ENCODE results near the gene SCAMP2. TPM values are rescaled to one million over a fixed set of nuclear protein-coding genes. Genes with fewer than 3 reads are reported as not detected.

Gene SCAMP2
- total and polyA plus RNA-seq, 2 of the 13 experiments (the other 11 are each of a cell fraction or from before 2014, with no cell fraction given): 34.8 to 121 TPM

DNA sequence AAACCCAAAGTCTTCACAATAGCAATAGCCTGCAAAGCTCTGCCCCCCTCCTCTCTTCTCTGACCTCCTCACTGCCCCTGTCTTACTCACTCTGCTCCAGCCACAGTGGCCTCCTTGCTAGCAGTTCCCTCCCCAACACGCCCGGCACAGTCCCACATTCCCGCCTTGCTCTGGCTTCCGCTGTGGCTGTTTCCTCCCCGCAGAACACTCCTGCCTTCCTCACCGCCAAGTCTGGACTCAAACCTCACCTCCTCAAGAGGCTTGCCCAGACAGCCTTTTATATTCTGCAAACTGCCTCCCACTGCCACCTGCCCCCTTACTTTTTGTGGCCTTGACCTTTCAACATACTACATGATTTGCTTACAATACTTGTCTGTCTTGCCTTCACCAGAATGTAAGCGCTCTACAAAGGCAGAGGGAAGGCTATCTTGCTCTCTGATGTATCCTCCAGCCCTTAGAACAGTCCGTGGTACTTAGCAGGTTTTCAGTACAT is 16.3 kb upstream of the SCAMP2 start:
- in situ Hi-C loops (cut with HindIII; ENCODE audit: extremely low pct_ligation_motif_present, low pct_unique_long_range_greater_than_20kb) (no loop called here), intact Hi-C loops (cut with micrococcal nuclease; ENCODE audit: unreplicated experiment) (no loop called here)
- WGBS (ENCODE audit: low lambda C conversion rate): 1% methylated on average over 8 of the region's 8 CpGs
- ChIA-PET CTCF (ENCODE audit: low intra/inter-chr PET ratio, low total read pairs) (no interaction called here), POLR2A (interaction anchor here (1.0 to 3.3 kb wide), 8 partner anchors 9 to 71 kb away, joined by 3 to 23 read pairs (median 4); partner anchors contain the start of genes FAM219B and SCAMP2)
- peak overlapping the region; percentile 95 for H3K9ac ChIP-seq (ENCODE audit: insufficient read depth, low read depth, low read length)
- peaks cover 11 to 15% of the 10 kb centered on the region in 2 experiments; a peak in 4 of 5 replicates for H3K36me3 ChIP-seq (replicated peaks in 1 of 2; ENCODE audit: control insufficient read depth in 1 of 2, insufficient read depth in 2 of 2, low read length in 2 of 2)
- peak overlapping the region; percentile 84 for H3K4me2 ChIP-seq (ENCODE audit: low read depth, low read length)
- no peaks in the 10 kb centered on the region; the same call in 1 of the 2 replicates for H4K20me1 ChIP-seq (ENCODE audit: insufficient read depth, low read length)
- ATAC-seq (peak; percentile 82), DNase-seq (ENCODE audit: low spot score) (no peak), FAIRE-seq (peak; percentile 26)
- no TSS peak for BruUV-seq (replicated peaks)
- H3K4me3 ChIP-seq (replicated peaks in 1 of 3; ENCODE audit: insufficient read depth in 1 of 3, low read depth in 2 of 3, low read length in 3 of 3): peak overlapping the region; percentile 73 to 99 (median 94)
- H3K27ac ChIP-seq (ENCODE audit: extremely low read length, insufficient read depth, low read length): peak overlapping the region; percentile 70
- H3K4me1 ChIP-seq (ENCODE audit: insufficient read depth, low read length): peaks cover 37% of the 10 kb centered on the region
- no peaks in the 10 kb centered on the region; a peak in 1 of 5 replicates for H3K27me3 ChIP-seq (ENCODE audit: control insufficient read depth in 1 of 2, insufficient read depth in 2 of 2, low read length in 2 of 2)
- H3K79me2 ChIP-seq (ENCODE audit: insufficient read depth, low read length): peaks cover 11% of the 10 kb centered on the region
- no peaks in the 10 kb centered on the region for H3K9me3 ChIP-seq (ENCODE audit: low read length)
- H2AFZ ChIP-seq (ENCODE audit: low read length): peak overlapping the region; percentile 78
- TF ChIP-seq ZNF788 (CRISPR knock-in tag; IDR thresholded peaks at IDR 0.05; ENCODE audit: borderline replicate concordance) (no peak), KMT2B (CRISPR knock-in tag; IDR thresholded peaks at IDR 0.05) (no peak), SMAD1 (CRISPR knock-in tag; IDR thresholded peaks at IDR 0.05; ENCODE audit: borderline replicate concordance, low read depth) (no peak), ZNF512B (CRISPR knock-in tag; IDR thresholded peaks at IDR 0.05; ENCODE audit: borderline replicate concordance) (0 out of 2 replicates have a peak, but pooled peaks have one; percentile 7), GTF2F1 (IDR thresholded peaks at IDR 0.05; ENCODE audit: low read length) (no peak), ATF3 (CRISPR knock-in tag; IDR thresholded peaks at IDR 0.05) (no peak), RFXANK (CRISPR knock-in tag; IDR thresholded peaks at IDR 0.05) (0 out of 2 replicates have a peak, but pooled peaks have one; percentile 21), CBX1 (IDR thresholded peaks at IDR 0.05; ENCODE audit: low read depth) (no peak), ZNF431 (CRISPR knock-in tag; IDR thresholded peaks at IDR 0.05; ENCODE audit: borderline replicate concordance, low read depth) (no peak), ZNF280B (CRISPR knock-in tag; IDR thresholded peaks at IDR 0.05; ENCODE audit: borderline replicate concordance) (no peak), CSRNP1 (CRISPR knock-in tag; IDR thresholded peaks at IDR 0.05) (0 out of 2 replicates have a peak, but pooled peaks have one; percentile 59), ZNF652 (CRISPR knock-in tag; IDR thresholded peaks at IDR 0.05; ENCODE audit: borderline replicate concordance, low read depth) (no peak), MED13 (CRISPR knock-in tag; IDR thresholded peaks at IDR 0.05) (no peak)
- TF ChIP-seq, protein P1, sequence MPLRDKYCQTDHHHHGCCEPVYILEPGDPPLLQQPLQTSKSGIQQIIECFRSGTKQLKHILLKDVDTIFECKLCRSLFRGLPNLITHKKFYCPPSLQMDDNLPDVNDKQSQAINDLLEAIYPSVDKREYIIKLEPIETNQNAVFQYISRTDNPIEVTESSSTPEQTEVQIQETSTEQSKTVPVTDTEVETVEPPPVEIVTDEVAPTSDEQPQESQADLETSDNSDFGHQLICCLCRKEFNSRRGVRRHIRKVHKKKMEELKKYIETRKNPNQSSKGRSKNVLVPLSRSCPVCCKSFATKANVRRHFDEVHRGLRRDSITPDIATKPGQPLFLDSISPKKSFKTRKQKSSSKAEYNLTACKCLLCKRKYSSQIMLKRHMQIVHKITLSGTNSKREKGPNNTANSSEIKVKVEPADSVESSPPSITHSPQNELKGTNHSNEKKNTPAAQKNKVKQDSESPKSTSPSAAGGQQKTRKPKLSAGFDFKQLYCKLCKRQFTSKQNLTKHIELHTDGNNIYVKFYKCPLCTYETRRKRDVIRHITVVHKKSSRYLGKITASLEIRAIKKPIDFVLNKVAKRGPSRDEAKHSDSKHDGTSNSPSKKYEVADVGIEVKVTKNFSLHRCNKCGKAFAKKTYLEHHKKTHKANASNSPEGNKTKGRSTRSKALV (CRISPR knock-in tag; IDR thresholded peaks at IDR 0.05): peak; percentile 27; the same call in 1 of the 2 replicates

Data from HepG2 (cell line).